ENCODE results near the gene ZNF600. TPM values are rescaled to one million over a fixed set of nuclear protein-coding genes. Genes with fewer than 3 reads are reported as not detected.

The ZNF600 gene
- total and polyA plus RNA-seq, 9 of the 15 experiments (the other 6 are each of a cell fraction or from before 2014, with no cell fraction given): 5.7 to 21.5 (median 17.6) TPM

- TF ChIP-seq, protein P1, sequence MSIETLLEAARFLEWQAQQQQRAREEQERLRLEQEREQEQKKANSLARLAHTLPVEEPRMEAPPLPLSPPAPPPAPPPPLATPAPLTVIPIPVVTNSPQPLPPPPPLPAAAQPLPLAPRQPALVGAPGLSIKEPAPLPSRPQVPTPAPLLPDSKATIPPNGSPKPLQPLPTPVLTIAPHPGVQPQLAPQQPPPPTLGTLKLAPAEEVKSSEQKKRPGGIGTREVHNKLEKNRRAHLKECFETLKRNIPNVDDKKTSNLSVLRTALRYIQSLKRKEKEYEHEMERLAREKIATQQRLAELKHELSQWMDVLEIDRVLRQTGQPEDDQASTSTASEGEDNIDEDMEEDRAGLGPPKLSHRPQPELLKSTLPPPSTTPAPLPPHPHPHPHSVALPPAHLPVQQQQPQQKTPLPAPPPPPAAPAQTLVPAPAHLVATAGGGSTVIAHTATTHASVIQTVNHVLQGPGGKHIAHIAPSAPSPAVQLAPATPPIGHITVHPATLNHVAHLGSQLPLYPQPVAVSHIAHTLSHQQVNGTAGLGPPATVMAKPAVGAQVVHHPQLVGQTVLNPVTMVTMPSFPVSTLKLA (conservative IDR thresholded peaks at IDR 0.05): peak in 1 of 2 experiments; percentile 32; a peak in 1 of 4 replicates
- TF ChIP-seq RBFOX2 (IDR thresholded peaks at IDR 0.05; ENCODE audit: low read depth, low read length): peak; percentile 79
- TF ChIP-seq YY1 (IDR thresholded peaks at IDR 0.05; ENCODE audit: borderline replicate concordance in 1 of 3, control insufficient read depth in 1 of 3, extremely low read depth in 1 of 3, insufficient read depth in 3 of 3, insufficient read length in 1 of 3, insufficient replicate concordance in 2 of 3, low read depth in 1 of 3, low read length in 2 of 3): peak in 1 of 3 experiments; percentile 24
- peak; percentile 46 for TF ChIP-seq TAF1 (IDR thresholded peaks at IDR 0.05; ENCODE audit: control insufficient read depth, extremely low read depth, insufficient read depth, low read length, severe bottlenecking)
- TF ChIP-seq CXXC5 (CRISPR knock-in tag; IDR thresholded peaks at IDR 0.05): peak; percentile 29; the same call in 1 of the 2 replicates
Observed at GRCh38 chr19:52821204-52821960, 34.8 kb upstream of the ZNF600 start, which contains the start of gene ZNF28 (continued).
